HepG2 (cell line): Measurements from ENCODE around the gene TREH. TPM values are rescaled to one million over a fixed set of nuclear protein-coding genes. Genes with fewer than 3 reads are reported as not detected.

Experiments used
- IRF2 ChIP-seq: IDR thresholded peaks from 2 replicates; pipeline ENCODE4 v1.6.1; 2018; ENCODE audit warnings: missing genetic modification reagents, missing compliant biosample characterization
- MBNL3 ChIP-seq: fragments of 250-450 bp; sonication (Bioruptor Pico); conservative IDR thresholded peaks from 2 replicates; pipeline ENCODE4 v1.8.0; 2022; ENCODE audit warnings: mild to moderate bottlenecking, inconsistent platforms
- NR3C1 ChIP-seq: sonication (generic); formaldehyde crosslinking; IDR thresholded peaks from 2 replicates; pipeline ENCODE4 v1.4.0; 2020; ENCODE audit warnings: missing genetic modification reagents
- PHB2 ChIP-seq: fragments of 450-650 bp; IDR thresholded peaks from 2 replicates; pipeline ENCODE4 v1.6.1; 2018; ENCODE audit not compliant: partially characterized antibody
- PITX1 ChIP-seq: sonication (generic); formaldehyde crosslinking; IDR thresholded peaks from 2 replicates; pipeline ENCODE4 v1.5.1; 2020; ENCODE audit warnings: mild to moderate bottlenecking, missing genetic modification reagents
- RFX3 ChIP-seq: IDR thresholded peaks from 2 replicates; pipeline ENCODE4 v1.6.1; 2016; ENCODE audit warnings: missing biosample characterization, missing genetic modification reagents
- SAP130 ChIP-seq: IDR thresholded peaks from 2 replicates; pipeline ENCODE4 v1.6.1; 2016; ENCODE audit warnings: low read depth
- SRY ChIP-seq: sonication (generic); formaldehyde crosslinking; IDR thresholded peaks from 2 replicates; pipeline ENCODE4 v1.8.0; 2022; ENCODE audit warnings: mild to moderate bottlenecking, missing genetic modification reagents
- TBX3 ChIP-seq: fragments of 450-650 bp; IDR thresholded peaks from 2 replicates; pipeline ENCODE4 v1.6.1; 2017; ENCODE audit warnings: antibody characterized with exemption, mild to moderate bottlenecking, inconsistent platforms, borderline replicate concordance
- ZFYVE20 ChIP-seq: sonication (generic); formaldehyde crosslinking; IDR thresholded peaks from 2 replicates; pipeline ENCODE4 v1.8.0; 2023; ENCODE audit warnings: low read depth, mild to moderate bottlenecking, moderate library complexity, missing genetic modification reagents, borderline replicate concordance
- ZIK1 ChIP-seq: sonication (generic); formaldehyde crosslinking; IDR thresholded peaks from 2 replicates; pipeline ENCODE4 v1.5.0; 2020; ENCODE audit warnings: mild to moderate bottlenecking, low read depth, missing genetic modification reagents, borderline replicate concordance
- ZNF136 ChIP-seq: sonication (generic); formaldehyde crosslinking; IDR thresholded peaks from 2 replicates; pipeline ENCODE4 v1.8.1; 2022; ENCODE audit warnings: low read depth, mild to moderate bottlenecking, moderate library complexity, missing genetic modification reagents
- ZNF160 ChIP-seq: sonication (generic); formaldehyde crosslinking; IDR thresholded peaks from 2 replicates; pipeline ENCODE4 v1.8.0; 2022; ENCODE audit warnings: mild to moderate bottlenecking, inconsistent platforms, missing genetic modification reagents
- ZNF451 ChIP-seq: sonication (generic); formaldehyde crosslinking; IDR thresholded peaks from 2 replicates; pipeline ENCODE4 v1.5.0; 2020; ENCODE audit warnings: mild to moderate bottlenecking, missing genetic modification reagents
- ZNF609 ChIP-seq: sonication (generic); formaldehyde crosslinking; IDR thresholded peaks from 2 replicates; pipeline ENCODE4 v1.4.0; 2020; ENCODE audit warnings: mild to moderate bottlenecking, missing genetic modification reagents, borderline replicate concordance
- ZNF7 ChIP-seq: IDR thresholded peaks from 2 replicates; pipeline ENCODE4 v1.6.1; 2016; ENCODE audit warnings: missing biosample characterization, missing genetic modification reagents
- ZNF710 ChIP-seq: sonication (generic); formaldehyde crosslinking; IDR thresholded peaks from 2 replicates; pipeline ENCODE4 v1.5.0; 2020; ENCODE audit warnings: mild to moderate bottlenecking, missing genetic modification reagents, borderline replicate concordance
- ZNF749 ChIP-seq: sonication (generic); formaldehyde crosslinking; IDR thresholded peaks from 2 replicates; pipeline ENCODE4 v1.8.0; 2022; ENCODE audit warnings: mild to moderate bottlenecking, missing genetic modification reagents, moderate library complexity, borderline replicate concordance
- polyA plus RNA-seq, 8 experiments: library from polyadenylated mRNA; depleted of rRNA in 3 of 8; stranded (reverse) in 7 of 8; unstranded in 1 of 8; fragments of >200 nt; fragmentation: Illumina TruSeq in 4 of 8; extraction: Trizol in 4 of 8; gene quantifications; 2 replicates each; pipeline versions ENCODE4 v1.2.1 to v1.2.3, GENCODE V29; 2011 to 2016; ENCODE audit warnings: low read depth in 4 of 8, missing spikeins in 1 of 8, mixed read lengths in 1 of 8; ENCODE audit not compliant: insufficient read depth in 1 of 8
- total RNA-seq, 5 experiments: library from RNA; depleted of rRNA; stranded (reverse); fragments of >200 nt; fragmentation: Illumina TruSeq; extraction: Trizol; gene quantifications; 2 replicates each; pipeline ENCODE4 v1.2.3, GENCODE V29; 2016; ENCODE audit warnings: low read depth in 1 of 5
- TF ChIP-seq, protein P1 (sequence below): sonication (generic); formaldehyde crosslinking; IDR thresholded peaks from 2 replicates; pipeline ENCODE4 v1.5.0; 2020; ENCODE audit warnings: mild to moderate bottlenecking, missing genetic modification reagents, borderline replicate concordance

TREH gene
- total and polyA plus RNA-seq, 2 of the 13 experiments (the other 11 are each of a cell fraction or from before 2014, with no cell fraction given) = 0.53 to 0.86 TPM

DNA sequence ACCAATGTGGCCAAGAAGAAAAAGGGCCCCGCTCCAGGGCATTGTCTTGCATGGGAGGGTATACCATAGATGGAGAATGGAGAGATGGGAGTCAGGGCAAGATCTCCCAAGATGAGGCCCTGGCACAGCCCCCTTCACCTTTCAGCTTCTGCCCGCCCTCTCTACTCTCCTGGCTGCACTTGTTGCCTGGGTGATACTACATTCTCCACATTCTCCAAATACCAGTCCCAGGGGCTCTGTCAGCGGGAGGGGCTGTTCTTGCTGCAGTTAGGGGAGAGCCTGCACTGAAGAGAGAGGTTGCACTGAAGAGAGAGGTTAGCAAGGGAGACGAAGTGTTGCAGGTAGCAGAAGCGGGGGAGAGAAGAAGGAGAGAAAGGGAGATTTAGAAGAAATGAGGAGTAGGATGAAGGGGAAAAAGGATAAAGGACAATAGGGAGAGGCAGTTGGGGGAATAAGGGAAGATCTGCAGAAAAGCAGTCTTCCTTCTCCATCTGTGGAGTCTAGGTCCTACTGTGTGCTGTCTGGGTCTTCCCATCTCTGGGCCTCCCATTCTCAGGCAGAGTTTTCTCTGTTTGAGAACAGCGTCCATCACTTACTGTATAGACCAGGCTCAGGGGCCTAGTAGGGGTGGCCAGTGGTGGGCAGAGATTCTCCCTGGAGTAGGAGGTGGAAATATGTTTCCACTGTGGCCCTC is 64.0 kb downstream of the TREH start (continued):
- TF ChIP-seq ZNF609 (CRISPR knock-in tag) (no peak), ZIK1 (CRISPR knock-in tag) (no peak), ZNF710 (CRISPR knock-in tag) (no peak), RFX3 (CRISPR knock-in tag) (0 out of 2 replicates have a peak, but pooled peaks have one; percentile 28), SAP130 (CRISPR knock-in tag) (0 out of 2 replicates have a peak, but pooled peaks have one; percentile 15), ZNF451 (CRISPR knock-in tag) (no peak), ZNF160 (CRISPR knock-in tag) (no peak), PITX1 (CRISPR knock-in tag) (no peak), PHB2 (no peak), MBNL3 (CRISPR knock-in tag) (no peak), IRF2 (CRISPR knock-in tag) (no peak), ZNF749 (CRISPR knock-in tag) (no peak), ZNF136 (CRISPR knock-in tag) (no peak), ZFYVE20 (CRISPR knock-in tag) (no peak), ZNF7 (CRISPR knock-in tag) (no peak), NR3C1 (CRISPR knock-in tag) (no peak), TBX3 (no peak), SRY (no peak)
- TF ChIP-seq, protein P1, sequence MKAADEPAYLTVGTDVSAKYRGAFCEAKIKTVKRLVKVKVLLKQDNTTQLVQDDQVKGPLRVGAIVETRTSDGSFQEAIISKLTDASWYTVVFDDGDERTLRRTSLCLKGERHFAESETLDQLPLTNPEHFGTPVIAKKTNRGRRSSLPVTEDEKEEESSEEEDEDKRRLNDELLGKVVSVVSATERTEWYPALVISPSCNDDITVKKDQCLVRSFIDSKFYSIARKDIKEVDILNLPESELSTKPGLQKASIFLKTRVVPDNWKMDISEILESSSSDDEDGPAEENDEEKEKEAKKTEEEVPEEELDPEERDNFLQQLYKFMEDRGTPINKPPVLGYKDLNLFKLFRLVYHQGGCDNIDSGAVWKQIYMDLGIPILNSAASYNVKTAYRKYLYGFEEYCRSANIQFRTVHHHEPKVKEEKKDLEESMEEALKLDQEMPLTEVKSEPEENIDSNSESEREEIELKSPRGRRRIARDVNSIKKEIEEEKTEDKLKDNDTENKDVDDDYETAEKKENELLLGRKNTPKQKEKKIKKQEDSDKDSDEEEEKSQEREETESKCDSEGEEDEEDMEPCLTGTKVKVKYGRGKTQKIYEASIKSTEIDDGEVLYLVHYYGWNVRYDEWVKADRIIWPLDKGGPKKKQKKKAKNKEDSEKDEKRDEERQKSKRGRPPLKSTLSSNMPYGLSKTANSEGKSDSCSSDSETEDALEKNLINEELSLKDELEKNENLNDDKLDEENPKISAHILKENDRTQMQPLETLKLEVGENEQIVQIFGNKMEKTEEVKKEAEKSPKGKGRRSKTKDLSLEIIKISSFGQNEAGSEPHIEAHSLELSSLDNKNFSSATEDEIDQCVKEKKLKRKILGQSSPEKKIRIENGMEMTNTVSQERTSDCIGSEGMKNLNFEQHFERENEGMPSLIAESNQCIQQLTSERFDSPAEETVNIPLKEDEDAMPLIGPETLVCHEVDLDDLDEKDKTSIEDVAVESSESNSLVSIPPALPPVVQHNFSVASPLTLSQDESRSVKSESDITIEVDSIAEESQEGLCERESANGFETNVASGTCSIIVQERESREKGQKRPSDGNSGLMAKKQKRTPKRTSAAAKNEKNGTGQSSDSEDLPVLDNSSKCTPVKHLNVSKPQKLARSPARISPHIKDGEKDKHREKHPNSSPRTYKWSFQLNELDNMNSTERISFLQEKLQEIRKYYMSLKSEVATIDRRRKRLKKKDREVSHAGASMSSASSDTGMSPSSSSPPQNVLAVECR = 0 out of 2 replicates have a peak, but pooled peaks have one; percentile 21
